Activated CD8-positive, alpha-beta memory T cell treated with anti-CD3 and anti-CD28 coated beads for 1 hour (primary cell): ENCODE data around the gene ART5.
"Not testable (repeated sequence)": the region's sequence is repeated elsewhere in the genome, so short reads cannot be mapped to it uniquely, and the experiment has no call there.

Experiments
- DNase-seq, 2 donors: peaks; one replicate each; pipeline ENCODE4 v3.0.0-alpha.2; 2020; ENCODE audit warnings: low read depth in 1 of 2; ENCODE audit errors: extremely low read depth in 1 of 2

Gene ART5

GRCh38 chr11:3623121-3623520 lies 18.7 kb downstream of the ART5 start:
- no peak for DNase-seq

GRCh38 chr11:3622521-3622920 lies 19.3 kb downstream of the ART5 start:
- DNase-seq: no peak

- DNase-seq: no peak
These were observed 23.8 kb downstream of the ART5 start for GRCh38 chr11:3617990-3618389.

- no peak for DNase-seq
These were observed 24.9 kb downstream of the ART5 start for GRCh38 chr11:3616721-3617460.

- no peak for DNase-seq
These were observed 25.8 kb downstream of the ART5 start for GRCh38 chr11:3615998-3616397.

GRCh38 chr11:3614742-3615171 lies 27.0 kb downstream of the ART5 start:
- no peak for DNase-seq

GRCh38 chr11:3613998-3614741 lies 27.6 kb downstream of the ART5 start:
- no peak for DNase-seq

GRCh38 chr11:3611976-3612678 lies 29.7 kb downstream of the ART5 start:
- no peak for DNase-seq

- no peak for DNase-seq
These were observed 30.9 kb downstream of the ART5 start for GRCh38 chr11:3610846-3611245.

GRCh38 chr11:3609416-3610265 lies 32.2 kb downstream of the ART5 start:
- no peak for DNase-seq

GRCh38 chr11:3605771-3606203 lies 36.0 kb downstream of the ART5 start:
- no peak for DNase-seq

- DNase-seq: no peak
These were observed 36.5 kb downstream of the ART5 start for GRCh38 chr11:3605283-3605662.

- no peak for DNase-seq
These were observed 37.6 kb downstream of the ART5 start for GRCh38 chr11:3604167-3604566.

- not testable (repeated sequence) for DNase-seq
These were observed 41.6 kb downstream of the ART5 start for GRCh38 chr11:3600201-3600600.

GRCh38 chr11:3597743-3598142 lies 44.0 kb downstream of the ART5 start:
- DNase-seq: not testable (repeated sequence)

GRCh38 chr11:3591326-3591725 lies 50.5 kb downstream of the ART5 start:
- not testable (repeated sequence) for DNase-seq

- not testable (repeated sequence) for DNase-seq
These were observed 51.6 kb downstream of the ART5 start for GRCh38 chr11:3590193-3590592.

GRCh38 chr11:3588776-3589175 lies 53.0 kb downstream of the ART5 start:
- not testable (repeated sequence) for DNase-seq
